Measurements from ENCODE around the gene EPN3.

EPN3 gene

GRCh38 chr17:50511058-50511457, 21.5 kb upstream of the EPN3 start:
- DNase-seq (ENCODE audit: low spot score): no peak

GRCh38 chr17:50513495-50513894, 19.0 kb upstream of the EPN3 start:
- DNase-seq (ENCODE audit: low spot score): no peak

GRCh38 chr17:50514388-50514787, 18.1 kb upstream of the EPN3 start:
- no peak for DNase-seq (ENCODE audit: low spot score)

- DNase-seq (ENCODE audit: low spot score): no peak
These were observed 17.4 kb upstream of the EPN3 start for GRCh38 chr17:50514936-50515702.

- DNase-seq (ENCODE audit: low spot score): no peak
These were observed 15.5 kb upstream of the EPN3 start for GRCh38 chr17:50517011-50517410.

- DNase-seq (ENCODE audit: low spot score): no peak
These were observed 14.8 kb upstream of the EPN3 start for GRCh38 chr17:50517504-50518383.

GRCh38 chr17:50518384-50519023, 14.0 kb upstream of the EPN3 start:
- no peak for DNase-seq (ENCODE audit: low spot score)

- no peak for DNase-seq (ENCODE audit: low spot score)
These were observed 13.2 kb upstream of the EPN3 start for GRCh38 chr17:50519141-50519834.

GRCh38 chr17:50520483-50520882, 12.1 kb upstream of the EPN3 start:
- no peak for DNase-seq (ENCODE audit: low spot score)

- no peak for DNase-seq (ENCODE audit: low spot score)
These were observed 11.0 kb upstream of the EPN3 start for GRCh38 chr17:50521514-50521913.

- no peak for DNase-seq (ENCODE audit: low spot score)
These were observed 9.8 kb upstream of the EPN3 start for GRCh38 chr17:50522766-50523165.

- DNase-seq (ENCODE audit: low spot score): no peak
These were observed 9.3 kb upstream of the EPN3 start for GRCh38 chr17:50523208-50523607.

- no peak for DNase-seq (ENCODE audit: low spot score)
These were observed 7.7 kb upstream of the EPN3 start for GRCh38 chr17:50524838-50525237.

GRCh38 chr17:50527155-50527762, 5.3 kb upstream of the EPN3 start:
- no peak for DNase-seq (ENCODE audit: low spot score)

GRCh38 chr17:50527949-50528474, 4.5 kb upstream of the EPN3 start:
- no peak for DNase-seq (ENCODE audit: low spot score)

- no peak for DNase-seq (ENCODE audit: low spot score)
These were observed 2.7 kb upstream of the EPN3 start for GRCh38 chr17:50529849-50530248.

GRCh38 chr17:50531428-50532025, 1.0 kb upstream of the EPN3 start:
- no peak for DNase-seq (ENCODE audit: low spot score)

- DNase-seq (ENCODE audit: low spot score): no peak
These were observed 650 bp downstream of the EPN3 start for GRCh38 chr17:50533185-50533584.

- DNase-seq (ENCODE audit: low spot score): no peak
These were observed 1.2 kb downstream of the EPN3 start for GRCh38 chr17:50533720-50534148.

- no peak for DNase-seq (ENCODE audit: low spot score)
These were observed 1.9 kb downstream of the EPN3 start for GRCh38 chr17:50534222-50534978.

Data from pons (tissue), 1 donor.